GM12874 (cell line): Measurements from ENCODE around the gene OTUB1.

Source experiments
- TF ChIP-seq, protein P1 (sequence below): IDR thresholded peaks from 2 replicates; pipeline ENCODE4 v1.5.1; 2011; ENCODE audit warnings: low read depth, mild to moderate bottlenecking, control low read depth, low read length, moderate library complexity; ENCODE audit not compliant: insufficient read depth

Gene OTUB1

DNA sequence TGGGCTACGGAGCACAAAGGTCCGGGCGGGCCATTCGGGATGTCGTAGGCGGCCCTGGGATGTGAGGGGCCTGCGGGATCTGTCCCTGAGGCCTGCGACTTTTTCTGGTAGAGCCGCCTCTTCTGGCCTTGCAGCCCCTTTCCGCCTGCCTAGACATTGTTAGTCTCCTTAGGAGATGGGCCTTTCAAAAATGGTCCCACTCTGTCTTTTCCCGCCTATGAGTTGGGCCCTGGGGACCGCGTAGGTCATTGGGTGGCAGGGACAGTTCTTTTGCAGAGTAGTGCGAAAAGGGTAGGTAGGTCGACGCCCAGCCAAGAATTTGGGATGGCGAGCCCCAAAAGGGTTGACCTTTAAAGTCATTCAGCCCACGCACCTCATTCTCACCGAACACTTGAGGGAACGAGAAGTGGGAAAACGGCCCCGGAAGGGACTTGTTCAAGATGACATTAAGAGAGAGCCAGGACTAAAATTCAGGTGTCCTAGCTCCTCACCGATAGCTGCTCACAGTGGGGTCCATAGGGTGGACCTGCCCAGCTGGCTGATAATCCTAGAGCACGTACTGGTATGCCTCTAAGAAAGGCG lies 785 bp downstream of the OTUB1 start:
- TF ChIP-seq, protein P1, sequence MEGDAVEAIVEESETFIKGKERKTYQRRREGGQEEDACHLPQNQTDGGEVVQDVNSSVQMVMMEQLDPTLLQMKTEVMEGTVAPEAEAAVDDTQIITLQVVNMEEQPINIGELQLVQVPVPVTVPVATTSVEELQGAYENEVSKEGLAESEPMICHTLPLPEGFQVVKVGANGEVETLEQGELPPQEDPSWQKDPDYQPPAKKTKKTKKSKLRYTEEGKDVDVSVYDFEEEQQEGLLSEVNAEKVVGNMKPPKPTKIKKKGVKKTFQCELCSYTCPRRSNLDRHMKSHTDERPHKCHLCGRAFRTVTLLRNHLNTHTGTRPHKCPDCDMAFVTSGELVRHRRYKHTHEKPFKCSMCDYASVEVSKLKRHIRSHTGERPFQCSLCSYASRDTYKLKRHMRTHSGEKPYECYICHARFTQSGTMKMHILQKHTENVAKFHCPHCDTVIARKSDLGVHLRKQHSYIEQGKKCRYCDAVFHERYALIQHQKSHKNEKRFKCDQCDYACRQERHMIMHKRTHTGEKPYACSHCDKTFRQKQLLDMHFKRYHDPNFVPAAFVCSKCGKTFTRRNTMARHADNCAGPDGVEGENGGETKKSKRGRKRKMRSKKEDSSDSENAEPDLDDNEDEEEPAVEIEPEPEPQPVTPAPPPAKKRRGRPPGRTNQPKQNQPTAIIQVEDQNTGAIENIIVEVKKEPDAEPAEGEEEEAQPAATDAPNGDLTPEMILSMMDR: no peak

DNA sequence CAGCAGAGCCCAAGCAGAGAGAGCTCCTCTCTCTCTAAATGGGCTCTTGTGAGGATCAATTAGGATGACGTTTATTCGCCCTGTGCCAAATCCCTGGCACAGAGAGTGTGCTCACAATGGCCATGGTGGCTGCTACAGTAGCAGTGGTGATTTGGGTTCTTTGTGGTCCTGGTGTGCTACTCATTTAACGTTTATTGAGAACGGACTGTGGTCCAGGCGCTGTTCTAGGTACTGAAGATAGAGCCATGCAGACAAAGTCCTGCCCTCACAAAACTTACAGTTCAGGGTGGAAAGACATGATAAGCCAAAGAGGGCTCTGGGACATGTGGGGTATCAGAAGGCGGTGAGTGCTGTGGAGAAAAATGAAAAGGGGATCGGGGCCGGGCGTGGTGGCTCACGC lies 5.3 kb downstream of the OTUB1 start:
- TF ChIP-seq, protein P1: no peak

DNA sequence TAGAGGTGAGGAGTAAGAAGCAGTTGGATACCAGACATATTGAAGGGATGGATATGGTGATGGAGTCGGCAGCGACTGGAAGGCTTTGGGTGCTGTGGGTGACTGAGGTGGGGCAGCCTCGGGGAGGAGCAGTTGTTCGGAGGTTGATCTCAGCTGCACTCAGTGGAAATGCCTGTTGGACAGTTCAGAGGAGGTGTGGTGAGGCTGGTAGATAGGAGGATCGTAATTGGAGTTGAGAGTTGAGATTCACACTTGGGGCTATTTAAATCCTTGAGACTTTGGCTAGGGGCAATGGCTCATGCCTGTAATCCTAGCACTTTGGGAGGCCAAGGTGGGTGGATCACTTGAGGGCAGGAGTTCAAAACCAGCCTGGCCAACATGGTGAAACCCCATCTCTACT lies 6.9 kb downstream of the OTUB1 start:
- TF ChIP-seq, protein P1: no peak

DNA sequence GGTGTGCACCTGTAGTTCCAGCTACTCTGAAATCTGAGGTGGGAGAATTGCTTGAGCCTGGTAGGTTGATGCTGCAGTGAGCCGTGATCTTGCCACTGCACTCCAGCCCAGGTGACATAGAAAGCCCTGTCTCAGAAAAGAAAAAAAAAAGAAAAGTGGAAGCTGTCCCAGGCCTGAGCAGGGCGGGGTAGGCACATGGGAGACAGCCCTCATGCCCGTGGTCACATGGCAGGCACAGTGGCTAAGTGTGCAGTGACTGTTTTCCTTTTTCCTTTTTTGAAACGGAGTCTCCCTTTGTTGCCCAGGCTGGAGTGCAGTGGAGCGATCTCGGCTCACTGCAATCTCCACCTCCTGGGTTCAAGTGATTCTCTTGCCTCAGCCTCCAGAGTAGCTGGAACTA lies 7.8 kb downstream of the OTUB1 start:
- TF ChIP-seq, protein P1: no peak

DNA sequence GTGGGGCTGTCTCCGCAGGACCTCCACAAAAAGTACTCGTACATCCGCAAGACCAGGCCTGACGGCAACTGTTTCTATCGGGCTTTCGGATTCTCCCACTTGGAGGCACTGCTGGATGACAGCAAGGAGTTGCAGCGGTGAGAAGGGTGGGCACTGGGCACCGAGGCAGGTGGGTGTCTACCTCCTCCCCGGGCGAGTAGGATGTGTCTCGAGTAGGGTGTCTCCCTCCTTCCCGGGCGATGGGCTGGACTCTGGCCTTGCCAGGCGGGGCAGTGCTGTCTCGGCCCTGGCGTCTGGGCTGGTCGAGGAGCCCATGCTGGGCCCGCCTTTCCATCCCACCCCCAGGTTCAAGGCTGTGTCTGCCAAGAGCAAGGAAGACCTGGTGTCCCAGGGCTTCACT lies 10.3 kb downstream of the OTUB1 start:
- TF ChIP-seq, protein P1: no peak

DNA sequence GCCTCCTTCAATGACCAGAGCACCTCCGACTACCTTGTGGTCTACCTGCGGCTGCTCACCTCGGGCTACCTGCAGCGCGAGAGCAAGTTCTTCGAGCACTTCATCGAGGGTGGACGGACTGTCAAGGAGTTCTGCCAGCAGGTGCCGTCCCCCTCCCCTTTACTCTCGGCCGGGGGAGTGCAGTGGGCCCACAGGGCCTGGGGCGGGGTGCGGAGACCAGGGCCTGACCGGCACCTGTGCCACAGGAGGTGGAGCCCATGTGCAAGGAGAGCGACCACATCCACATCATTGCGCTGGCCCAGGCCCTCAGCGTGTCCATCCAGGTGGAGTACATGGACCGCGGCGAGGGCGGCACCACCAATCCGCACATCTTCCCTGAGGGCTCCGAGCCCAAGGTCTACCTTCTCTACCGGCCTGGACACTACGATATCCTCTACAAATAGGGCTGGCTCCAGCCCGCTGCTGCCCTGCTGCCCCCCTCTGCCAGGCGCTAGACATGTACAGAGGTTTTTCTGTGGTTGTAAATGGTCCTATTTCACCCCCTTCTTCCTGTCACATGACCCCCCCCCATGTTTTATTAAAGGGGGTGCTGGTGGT lies 11.0 kb downstream of the OTUB1 start:
- TF ChIP-seq, protein P1: no peak

DNA sequence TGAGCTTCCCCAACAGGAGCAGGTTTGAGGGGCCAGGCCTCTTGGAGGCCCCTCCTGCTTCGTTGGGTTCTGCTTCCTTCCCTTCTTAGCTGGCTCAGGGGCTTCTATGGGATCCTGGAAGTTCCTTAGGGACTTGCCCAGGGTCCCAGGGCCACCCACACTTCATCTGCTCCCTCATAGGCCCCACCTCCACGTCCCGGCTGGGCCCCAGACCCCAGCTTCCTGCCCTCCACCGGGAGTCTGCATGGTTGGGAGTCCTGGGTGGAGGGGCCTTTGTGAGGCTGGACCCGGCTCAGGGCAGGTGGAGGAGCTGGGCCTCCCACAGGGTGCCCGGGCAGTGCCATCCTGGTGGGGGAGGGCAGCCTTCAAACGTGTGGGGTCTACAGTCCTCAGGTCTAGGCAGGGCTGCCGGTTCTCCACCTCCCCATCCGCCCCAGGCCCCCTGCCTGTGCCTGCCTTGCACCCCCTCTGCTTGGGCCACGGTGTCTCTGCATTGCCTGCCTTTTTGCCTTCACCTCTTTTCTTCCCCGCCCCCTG lies 11.6 kb downstream of the OTUB1 start:
- TF ChIP-seq, protein P1: no peak
